ENCODE results near the gene MRGPRX3. TPM values are rescaled to one million over a fixed set of nuclear protein-coding genes. Genes with fewer than 3 reads are reported as not detected.

MRGPRX3 gene
- total RNA-seq, 2 experiments from 2014 or later: not detected

Other genes starting within 250 kb of the MRGPRX3 start
- 10 to 100 TPM; 44.3 to 47.2 TPM for gene SERGEF, start 119.5 kb upstream of the MRGPRX3 start, total RNA-seq
- gene TPH1, start 86.3 kb upstream of the MRGPRX3 start, total RNA-seq: under 1 TPM; 0.28 to 0.40 TPM
- gene SAAL1, start 26.5 kb upstream of the MRGPRX3 start, total RNA-seq: 10 to 100 TPM; 24.0 to 27.0 TPM
- gene MRGPRX4, start 40.3 kb downstream of the MRGPRX3 start, total RNA-seq: not detected
- gene SAA4, start 104.2 kb downstream of the MRGPRX3 start, total RNA-seq: not detected
- gene SAA2, start 116.1 kb downstream of the MRGPRX3 start, total RNA-seq: not detected
- not detected for gene SAA1, start 133.7 kb downstream of the MRGPRX3 start, total RNA-seq
- 10 to 100 TPM; 16.1 to 17.8 TPM for gene HPS5, start 189.6 kb downstream of the MRGPRX3 start, total RNA-seq
- gene GTF2H1, start 190.0 kb downstream of the MRGPRX3 start, total RNA-seq: 10 to 100 TPM; 44.4 to 47.9 TPM